ENCODE measurements around the gene ARF1.
A peak's percentile ranks its signal among the peaks of the same experiment; 100 is the strongest.
"Not testable (repeated sequence)": the region's sequence is repeated elsewhere in the genome, so short reads cannot be mapped to it uniquely, and the experiment has no call there.

Gene ARF1

GRCh38 chr1:228102791-228103620, 20.5 kb downstream of the ARF1 start, which contains the start of gene C1orf35:
Gene C1orf35, minus strand, starts transcription at chr1:228103325. Its CDS starts 98 bp downstream, at chr1:228103227.
- peak; percentile 96 for DNase-seq (ENCODE audit: low read depth)

- no peak for DNase-seq (ENCODE audit: low read depth)
These were observed 22.2 kb downstream of the ARF1 start for GRCh38 chr1:228104526-228105269.

- DNase-seq (ENCODE audit: low read depth) = no peak
These were observed 22.9 kb downstream of the ARF1 start for GRCh38 chr1:228105270-228105995.

- DNase-seq (ENCODE audit: low read depth) = no peak
These were observed 23.7 kb downstream of the ARF1 start for GRCh38 chr1:228105996-228106799.

- DNase-seq (ENCODE audit: low read depth) = no peak
These were observed 24.2 kb downstream of the ARF1 start for GRCh38 chr1:228106800-228107054.

- DNase-seq (ENCODE audit: low read depth) = no peak
These were observed 25.1 kb downstream of the ARF1 start for GRCh38 chr1:228107636-228108035.

GRCh38 chr1:228108055-228108690, 25.7 kb downstream of the ARF1 start:
- DNase-seq (ENCODE audit: low read depth) = no peak

- no peak for DNase-seq (ENCODE audit: low read depth)
These were observed 26.2 kb downstream of the ARF1 start for GRCh38 chr1:228108742-228109072.

GRCh38 chr1:228109073-228109961, 26.8 kb downstream of the ARF1 start, which contains the start of gene MRPL55:
Gene MRPL55, minus strand, starts transcription at chr1:228109299. Its CDS starts 1,039 bp downstream, at chr1:228108260.
- peak; percentile 97 for DNase-seq (ENCODE audit: low read depth)

- DNase-seq (ENCODE audit: low read depth) = no peak
These were observed 27.5 kb downstream of the ARF1 start for GRCh38 chr1:228109962-228110488.

GRCh38 chr1:228110556-228110955, 28.0 kb downstream of the ARF1 start:
- no peak for DNase-seq (ENCODE audit: low read depth)

GRCh38 chr1:228111315-228111714, 28.8 kb downstream of the ARF1 start:
- DNase-seq (ENCODE audit: low read depth) = not testable (repeated sequence)

GRCh38 chr1:228112167-228112566, 29.7 kb downstream of the ARF1 start:
- DNase-seq (ENCODE audit: low read depth) = no peak

GRCh38 chr1:228112617-228113016, 30.1 kb downstream of the ARF1 start:
- no peak for DNase-seq (ENCODE audit: low read depth)

- DNase-seq (ENCODE audit: low read depth) = no peak
These were observed 32.3 kb downstream of the ARF1 start for GRCh38 chr1:228114827-228115226.

GRCh38 chr1:228117335-228117734, 34.8 kb downstream of the ARF1 start:
- no peak for DNase-seq (ENCODE audit: low read depth)

- no peak for DNase-seq (ENCODE audit: low read depth)
These were observed 35.5 kb downstream of the ARF1 start for GRCh38 chr1:228118040-228118439.

- DNase-seq (ENCODE audit: low read depth) = no peak
These were observed 37.8 kb downstream of the ARF1 start for GRCh38 chr1:228120351-228120750.

GRCh38 chr1:228120857-228121489, 38.5 kb downstream of the ARF1 start:
- DNase-seq (ENCODE audit: low read depth) = no peak
